HG02970 (cell line): ENCODE measurements around the gene CLSTN1.
"Not testable (repeated sequence)": the region's sequence is repeated elsewhere in the genome, so short reads cannot be mapped to it uniquely, and the experiment has no call there.

ENCODE experiments used
- ATAC-seq: cut with Tn5 transposase; IDR thresholded peaks from one replicate; pipeline ENCODE4 v1.9.1; 2021; ENCODE audit warnings: mild to moderate bottlenecking, moderate library complexity, moderate number of reproducible peaks; ENCODE audit not compliant: unreplicated experiment, low FRiP score

The CLSTN1 gene

GRCh38 chr1:9719978-9720722 is 103.6 kb downstream of the CLSTN1 start:
- no peak for ATAC-seq

GRCh38 chr1:9718006-9718680 is 105.6 kb downstream of the CLSTN1 start:
- no peak for ATAC-seq

- ATAC-seq, result no peak
These were observed 106.4 kb downstream of the CLSTN1 start for GRCh38 chr1:9717193-9718005.

GRCh38 chr1:9716404-9717192 is 107.2 kb downstream of the CLSTN1 start:
- no peak for ATAC-seq

GRCh38 chr1:9715536-9716226 is 108.1 kb downstream of the CLSTN1 start:
- no peak for ATAC-seq

GRCh38 chr1:9714257-9714718 is 109.5 kb downstream of the CLSTN1 start:
- no peak for ATAC-seq

- not testable (repeated sequence) for ATAC-seq
These were observed 111.0 kb downstream of the CLSTN1 start for GRCh38 chr1:9712767-9713166.

- ATAC-seq, result no peak
These were observed 112.2 kb downstream of the CLSTN1 start for GRCh38 chr1:9711466-9712020.

- ATAC-seq, result no peak
These were observed 113.7 kb downstream of the CLSTN1 start for GRCh38 chr1:9710037-9710436.

- ATAC-seq, result no peak
These were observed 117.6 kb downstream of the CLSTN1 start for GRCh38 chr1:9706178-9706577.

GRCh38 chr1:9705337-9706093 is 118.2 kb downstream of the CLSTN1 start:
- ATAC-seq, result no peak

GRCh38 chr1:9703681-9704080 is 120.1 kb downstream of the CLSTN1 start:
- ATAC-seq, result no peak

- no peak for ATAC-seq
These were observed 120.6 kb downstream of the CLSTN1 start for GRCh38 chr1:9703165-9703509.

- ATAC-seq, result no peak
These were observed 122.1 kb downstream of the CLSTN1 start for GRCh38 chr1:9701665-9702064.

GRCh38 chr1:9700340-9700739 is 123.4 kb downstream of the CLSTN1 start:
- no peak for ATAC-seq

GRCh38 chr1:9699361-9699760 is 124.4 kb downstream of the CLSTN1 start:
- ATAC-seq, result no peak

GRCh38 chr1:9696793-9697192 is 127.0 kb downstream of the CLSTN1 start:
- no peak for ATAC-seq

GRCh38 chr1:9691691-9692090 is 132.1 kb downstream of the CLSTN1 start:
- ATAC-seq, result no peak

GRCh38 chr1:9691108-9691445 is 132.7 kb downstream of the CLSTN1 start:
- no peak for ATAC-seq
